Left renal pelvis (tissue), 4 donors: ENCODE results near the gene SYTL3. TPM values are rescaled to one million over a fixed set of nuclear protein-coding genes. Genes with fewer than 3 reads are reported as not detected.

Experiments used
- DNase-seq, 4 donors: peaks; one replicate each; pipeline ENCODE4 v3.0.0-alpha.2; 2013; ENCODE audit warnings: low read depth in 4 of 4, low spot score in 3 of 4
- polyA plus RNA-seq, 4 donors: library from polyadenylated mRNA; unstranded; fragments of 120-200 nt; gene quantifications; one replicate each; pipeline ENCODE4 v1.2.1, GENCODE V29; 2013; ENCODE audit not compliant: insufficient read length in 4 of 4

SYTL3 gene
- polyA plus RNA-seq, 4 donors, result 1.4 to 4.6 (median 3.5) TPM

DNA sequence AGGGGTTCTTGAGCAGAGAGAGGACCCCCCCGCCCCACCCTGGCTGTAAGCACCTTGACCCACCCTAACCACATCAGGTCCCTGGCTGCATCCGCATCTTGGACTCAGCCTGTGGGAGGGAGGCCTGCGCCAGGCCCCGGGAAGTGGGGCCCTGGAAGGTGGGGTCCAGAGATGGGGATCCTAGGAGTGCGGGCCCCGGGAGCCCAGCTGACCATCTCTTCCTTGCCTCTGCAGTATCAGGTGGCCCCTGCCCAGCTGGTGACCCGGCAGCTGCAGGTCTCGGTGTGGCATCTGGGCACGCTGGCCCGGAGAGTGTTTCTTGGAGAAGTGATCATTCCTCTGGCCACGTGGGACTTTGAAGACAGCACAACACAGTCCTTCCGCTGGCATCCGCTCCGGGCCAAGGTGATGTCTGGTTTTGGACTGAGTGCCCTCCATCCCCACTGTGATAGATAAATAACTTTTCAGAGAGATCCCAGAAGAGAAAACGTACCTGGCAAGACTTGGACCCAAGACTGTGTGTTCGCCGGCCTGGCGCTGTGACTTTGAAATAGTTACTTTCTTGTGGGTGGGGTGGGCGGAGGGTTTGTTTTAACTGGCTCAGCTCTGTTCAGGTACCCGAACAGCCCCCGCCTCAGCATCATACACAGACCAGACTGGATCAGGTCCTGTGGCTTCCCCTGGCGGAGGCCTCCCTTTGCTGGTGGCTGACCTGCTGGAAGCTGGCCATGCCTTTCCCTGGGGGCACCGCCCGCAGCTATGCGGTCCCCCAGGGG, 107.3 kb downstream of the SYTL3 start:
- no peak for DNase-seq

DNA sequence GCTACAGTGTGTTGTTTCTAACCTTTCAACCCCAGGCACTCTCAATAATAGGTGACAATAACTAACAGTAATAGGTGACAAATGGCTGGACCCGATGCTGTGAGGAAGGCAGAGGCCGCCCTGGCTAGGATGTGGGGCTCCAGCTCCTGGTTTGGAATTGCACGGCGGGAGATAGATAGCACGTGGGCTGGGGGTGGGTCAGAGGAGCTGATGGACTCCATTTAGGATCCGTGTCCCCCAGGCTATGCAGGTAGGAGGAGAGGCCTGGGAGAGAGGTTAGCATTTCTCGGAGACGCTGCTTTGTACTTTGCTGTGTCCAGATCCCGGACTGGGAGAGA, 107.9 kb downstream of the SYTL3 start:
- no peak for DNase-seq

DNA sequence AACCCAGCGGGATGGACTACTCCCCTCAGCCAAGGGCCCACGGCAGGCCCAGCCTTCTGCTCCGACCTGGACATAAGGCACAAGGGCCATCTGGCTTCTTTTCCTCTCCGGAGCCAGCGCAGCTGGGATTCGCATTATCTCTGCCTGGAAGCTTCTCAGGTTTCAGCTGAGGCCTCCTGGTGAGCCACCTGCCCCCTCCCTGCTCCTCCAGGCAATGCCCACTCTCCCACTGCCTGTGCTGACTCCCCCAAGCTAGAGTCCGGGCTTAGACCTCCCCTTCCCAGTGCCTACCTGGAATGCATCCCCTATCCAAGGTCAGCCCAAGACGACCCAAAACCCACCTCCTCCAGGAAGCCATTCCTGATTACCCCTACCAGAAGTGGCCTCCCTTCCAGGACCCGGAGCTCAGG, 108.6 kb downstream of the SYTL3 start:
- DNase-seq, result peak in 1 of 4 donors; percentile 67

GRCh38 chr6:158758941-158759479, 109.2 kb downstream of the SYTL3 start:
- no peak for DNase-seq

DNA sequence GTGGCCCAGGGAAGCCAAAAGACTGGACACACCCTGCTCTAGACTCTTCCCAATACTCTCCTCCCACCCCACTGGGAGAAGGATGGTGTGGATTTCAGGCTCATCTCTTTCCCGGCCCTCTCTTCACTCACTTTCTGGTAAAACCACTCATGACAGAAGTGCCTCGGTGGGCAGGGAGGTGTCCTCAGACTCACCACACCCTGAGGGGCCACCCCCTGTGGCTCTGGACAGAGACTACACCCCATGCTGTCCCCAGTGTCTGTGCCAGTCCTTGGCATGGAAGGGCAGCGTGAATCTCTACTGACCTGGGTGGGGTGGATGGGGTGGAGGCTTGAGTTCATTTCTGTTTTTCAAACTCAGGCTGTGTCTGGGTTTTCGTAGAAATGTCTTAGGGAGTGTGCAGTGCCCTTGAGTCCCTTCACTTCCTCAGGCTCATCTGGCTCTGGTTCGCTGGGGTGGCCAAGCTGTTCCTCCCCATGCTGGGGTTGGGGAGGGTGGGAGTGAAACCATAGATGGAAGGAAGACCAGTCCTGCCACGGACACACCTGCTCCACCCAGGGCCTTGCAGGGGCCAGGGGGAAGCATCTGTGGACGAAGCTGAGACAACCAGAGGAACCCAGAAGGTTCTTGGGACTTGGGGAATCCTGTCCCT, 110.2 kb downstream of the SYTL3 start:
- DNase-seq, result no peak

- DNase-seq, result no peak
Measured at GRCh38 chr6:158760618-158761250, 110.9 kb downstream of the SYTL3 start.

GRCh38 chr6:158761746-158762145, 111.9 kb downstream of the SYTL3 start:
- no peak for DNase-seq

DNA sequence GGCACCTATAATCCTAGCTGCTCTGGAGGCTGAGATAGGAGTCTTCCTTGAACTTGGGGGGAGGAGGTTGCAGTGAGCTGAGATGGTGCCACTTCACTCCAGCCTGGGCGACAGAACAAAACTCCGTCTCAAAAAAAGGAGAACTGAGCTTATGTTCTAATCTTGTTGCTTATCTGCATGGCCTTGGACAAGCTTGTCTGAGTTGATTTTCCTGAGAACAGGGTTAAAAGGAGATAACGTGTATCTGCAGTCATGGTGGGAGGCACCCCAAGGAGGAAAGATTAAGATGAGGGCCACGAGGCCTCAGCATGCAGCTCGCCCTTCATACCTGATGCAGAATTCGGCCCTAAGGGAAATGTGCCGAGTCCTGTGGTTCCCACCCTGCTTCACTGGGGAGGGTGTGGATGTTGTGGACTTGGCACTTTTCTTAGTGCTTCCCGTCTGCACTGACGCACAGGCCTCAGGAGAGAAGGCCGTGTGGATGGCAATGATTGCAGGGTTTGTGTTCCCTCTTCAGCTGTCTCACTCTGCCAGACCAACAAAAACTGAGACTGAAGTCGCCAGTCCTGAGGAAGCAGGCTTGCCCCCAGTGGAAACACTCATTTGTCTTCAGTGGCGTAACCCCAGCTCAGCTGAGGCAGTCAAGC, 113.1 kb downstream of the SYTL3 start:
- DNase-seq, result no peak

GRCh38 chr6:158763434-158764182, 113.8 kb downstream of the SYTL3 start:
- no peak for DNase-seq

- DNase-seq, result no peak
Measured at GRCh38 chr6:158764183-158764849, 114.5 kb downstream of the SYTL3 start.

DNA sequence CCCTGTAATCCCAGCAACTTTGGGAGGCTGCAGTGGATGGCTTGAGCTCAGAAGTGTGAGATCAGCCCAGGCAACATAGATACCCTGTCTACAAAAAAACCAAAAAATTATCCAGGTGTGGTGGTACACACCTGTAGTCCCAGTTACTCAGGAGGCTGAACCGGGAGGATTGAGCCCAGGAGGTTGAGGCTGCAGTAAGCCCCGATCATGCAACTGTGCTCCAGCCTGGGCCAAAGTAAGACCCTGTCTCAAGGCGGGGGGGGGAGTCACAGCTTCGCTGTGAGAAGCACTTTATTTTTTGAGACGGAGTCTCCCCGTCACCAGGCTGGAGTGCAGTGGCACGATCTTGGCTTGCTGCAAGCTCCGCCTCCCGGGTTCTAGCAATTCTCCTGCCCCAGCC, 115.1 kb downstream of the SYTL3 start:
- DNase-seq, result no peak

DNA sequence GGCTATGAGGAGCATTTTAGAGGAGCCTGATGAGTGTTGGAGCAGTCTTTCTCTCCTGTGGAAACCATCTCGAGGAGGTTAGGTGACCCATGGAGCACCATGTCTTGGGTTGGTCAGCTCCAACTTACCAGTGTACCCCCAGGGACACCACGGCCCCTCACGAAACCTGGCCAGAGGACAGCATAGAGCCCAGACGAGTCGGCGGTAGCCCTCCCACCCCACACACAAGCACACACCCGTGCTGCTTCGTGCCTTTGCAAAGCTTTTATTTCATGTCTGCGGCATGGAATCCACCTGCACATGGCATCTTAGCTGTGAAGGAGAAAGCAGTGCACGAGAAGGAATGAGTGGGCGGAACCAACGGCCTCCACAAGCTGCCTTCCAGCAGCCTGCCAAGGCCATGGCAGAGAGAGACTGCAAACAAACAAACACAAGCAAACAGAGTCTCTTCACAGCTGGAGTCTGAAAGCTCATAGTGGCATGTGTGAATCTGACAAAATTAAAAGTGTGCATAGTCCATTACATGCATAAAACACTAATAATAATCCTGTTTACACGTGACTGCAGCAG, 115.7 kb downstream of the SYTL3 start:
- DNase-seq, result no peak

DNA sequence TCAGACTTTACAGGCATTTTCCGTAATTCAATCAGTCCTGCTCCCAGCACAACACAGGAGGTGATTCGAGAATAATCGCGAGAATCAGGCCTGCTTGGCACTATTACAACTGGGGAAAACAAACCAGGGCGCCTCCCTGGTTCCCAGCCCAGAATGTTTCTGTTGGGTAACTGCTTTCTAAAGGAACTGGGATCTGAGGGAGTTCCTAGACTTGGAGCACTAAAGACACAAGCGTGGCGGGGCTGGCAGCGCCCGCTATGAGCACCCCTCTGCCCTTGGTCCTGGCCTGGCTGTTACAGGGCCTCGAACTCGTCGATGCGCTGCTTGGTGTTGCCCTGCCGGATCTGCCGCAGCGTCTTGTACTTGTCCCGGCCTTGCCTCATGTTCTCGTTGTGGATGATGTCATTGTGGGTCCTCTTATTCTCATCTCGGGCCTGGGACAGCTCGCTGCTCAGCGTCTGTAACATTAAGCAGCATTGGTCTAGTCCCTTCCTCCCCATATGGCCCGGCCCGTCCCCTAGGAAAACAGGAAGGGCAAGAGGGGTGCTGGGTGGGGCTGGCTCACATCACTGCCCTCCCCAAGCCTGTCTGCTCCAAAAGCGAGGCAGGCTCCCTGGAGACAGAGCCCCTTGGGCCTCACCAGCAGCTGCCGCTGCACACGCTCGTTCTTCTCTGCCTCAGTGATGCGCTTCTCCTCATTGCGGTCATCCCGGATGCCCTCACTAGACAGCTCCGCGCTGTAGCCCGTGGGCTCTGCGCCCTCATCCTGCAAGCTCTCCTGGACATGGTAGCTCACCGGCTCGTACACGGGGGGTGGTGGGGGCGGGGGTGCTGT, 117.0 kb downstream of the SYTL3 start:
- DNase-seq, result no peak

DNA sequence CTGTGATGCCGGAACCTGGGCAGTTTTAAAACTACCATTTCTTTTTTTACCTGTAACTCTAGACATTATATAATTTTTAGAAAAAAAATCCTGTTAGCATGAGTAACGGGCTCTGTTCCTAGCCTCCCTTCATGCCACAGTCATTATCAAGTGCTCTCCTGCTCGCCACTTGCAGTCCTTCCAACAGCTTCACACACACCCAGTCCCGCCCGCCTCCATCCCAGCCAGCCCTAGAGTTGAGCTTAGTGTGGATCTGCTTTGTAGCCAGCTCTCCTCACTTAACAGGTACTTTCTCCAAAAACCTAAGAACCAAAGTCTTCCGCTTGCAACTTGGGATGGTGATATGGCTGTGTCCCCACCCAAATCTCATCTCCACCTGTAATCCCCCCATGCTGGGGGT, 117.9 kb downstream of the SYTL3 start:
- DNase-seq, result no peak

GRCh38 chr6:158768436-158768835, 118.6 kb downstream of the SYTL3 start:
- DNase-seq, result no peak

DNA sequence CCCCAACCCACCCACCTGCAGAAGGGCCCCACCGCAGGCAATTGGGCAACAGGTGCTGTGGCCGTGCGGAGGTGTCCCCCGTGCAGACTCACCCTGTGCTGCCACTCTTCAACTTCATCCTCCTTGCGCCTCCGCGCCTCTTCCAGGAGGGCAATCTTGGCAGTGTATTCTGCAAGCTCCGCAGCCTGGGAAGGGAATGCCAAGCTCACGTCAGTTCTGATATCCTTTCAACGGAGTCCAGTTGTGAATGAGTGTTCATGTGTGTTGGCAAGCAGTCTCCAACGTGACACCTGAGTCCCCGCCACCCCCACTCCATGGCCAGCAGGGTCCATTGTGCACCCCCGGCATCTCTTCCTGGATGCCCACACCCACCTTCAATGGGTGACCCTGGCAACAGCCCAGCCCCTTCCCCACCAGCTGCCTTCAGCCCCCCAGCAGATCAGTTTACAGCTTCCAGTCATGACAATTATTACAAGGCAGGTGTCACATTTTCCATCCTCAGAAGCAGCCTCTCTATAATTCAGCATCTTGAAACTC, 119.4 kb downstream of the SYTL3 start:
- DNase-seq, result no peak

- no peak for DNase-seq
Measured at GRCh38 chr6:158769771-158770432, 120.0 kb downstream of the SYTL3 start.
